ENCODE data around the gene PLET1. TPM values are rescaled to one million over a fixed set of nuclear protein-coding genes. Genes with fewer than 3 reads are reported as not detected.

The PLET1 gene
- total RNA-seq, 1 donor from 2014 or later, result not detected

DNA sequence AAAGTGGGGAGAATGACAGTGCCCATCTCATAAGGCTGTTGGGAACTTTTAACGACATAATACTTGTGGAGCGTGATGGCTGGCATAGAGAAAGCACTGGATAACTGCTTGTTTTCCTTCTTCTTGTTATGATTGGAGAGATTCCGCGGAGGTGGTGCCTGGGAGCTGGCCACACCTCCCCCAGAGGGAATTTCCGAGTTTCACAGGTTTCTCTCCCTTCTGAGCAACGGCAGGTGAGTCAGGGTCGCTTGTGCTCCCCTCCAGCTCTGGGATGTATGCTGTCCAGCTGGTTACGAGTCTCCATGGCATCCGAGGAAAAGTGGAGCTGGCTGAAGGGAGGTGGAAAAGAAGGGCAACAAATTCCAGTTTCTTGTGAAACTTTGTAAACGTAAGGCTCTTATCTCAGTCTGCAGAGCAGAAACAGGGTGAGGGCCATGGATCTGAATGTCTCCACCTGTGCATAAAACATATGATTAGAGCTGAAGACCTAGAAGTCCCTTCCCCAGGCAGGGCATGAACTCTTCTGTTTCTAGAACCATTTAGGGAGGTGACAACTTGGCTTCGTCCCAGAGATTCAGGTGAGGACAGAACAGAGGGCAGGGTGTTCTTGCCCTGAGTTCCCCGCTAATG, 10.0 kb upstream of the PLET1 start:
- Mint-ChIP-seq H3K36me3 (ENCODE audit: unreplicated experiment) (no peaks in the 10 kb centered on the region), H3K4me1 (ENCODE audit: low read depth, unreplicated experiment) (no peaks in the 10 kb centered on the region), H3K27me3 (ENCODE audit: unreplicated experiment) (no peaks in the 10 kb centered on the region), H3K27ac (ENCODE audit: unreplicated experiment) (no peak overlapping the region), H3K9me3 (ENCODE audit: unreplicated experiment) (no peaks in the 10 kb centered on the region), H3K4me3 (ENCODE audit: unreplicated experiment) (no peak overlapping the region)
- DNase-seq, result no peak
- TF ChIP-seq, protein P1, sequence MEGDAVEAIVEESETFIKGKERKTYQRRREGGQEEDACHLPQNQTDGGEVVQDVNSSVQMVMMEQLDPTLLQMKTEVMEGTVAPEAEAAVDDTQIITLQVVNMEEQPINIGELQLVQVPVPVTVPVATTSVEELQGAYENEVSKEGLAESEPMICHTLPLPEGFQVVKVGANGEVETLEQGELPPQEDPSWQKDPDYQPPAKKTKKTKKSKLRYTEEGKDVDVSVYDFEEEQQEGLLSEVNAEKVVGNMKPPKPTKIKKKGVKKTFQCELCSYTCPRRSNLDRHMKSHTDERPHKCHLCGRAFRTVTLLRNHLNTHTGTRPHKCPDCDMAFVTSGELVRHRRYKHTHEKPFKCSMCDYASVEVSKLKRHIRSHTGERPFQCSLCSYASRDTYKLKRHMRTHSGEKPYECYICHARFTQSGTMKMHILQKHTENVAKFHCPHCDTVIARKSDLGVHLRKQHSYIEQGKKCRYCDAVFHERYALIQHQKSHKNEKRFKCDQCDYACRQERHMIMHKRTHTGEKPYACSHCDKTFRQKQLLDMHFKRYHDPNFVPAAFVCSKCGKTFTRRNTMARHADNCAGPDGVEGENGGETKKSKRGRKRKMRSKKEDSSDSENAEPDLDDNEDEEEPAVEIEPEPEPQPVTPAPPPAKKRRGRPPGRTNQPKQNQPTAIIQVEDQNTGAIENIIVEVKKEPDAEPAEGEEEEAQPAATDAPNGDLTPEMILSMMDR (IDR thresholded peaks at IDR 0.05; ENCODE audit: partially characterized antibody, unreplicated experiment), result no peak

DNA sequence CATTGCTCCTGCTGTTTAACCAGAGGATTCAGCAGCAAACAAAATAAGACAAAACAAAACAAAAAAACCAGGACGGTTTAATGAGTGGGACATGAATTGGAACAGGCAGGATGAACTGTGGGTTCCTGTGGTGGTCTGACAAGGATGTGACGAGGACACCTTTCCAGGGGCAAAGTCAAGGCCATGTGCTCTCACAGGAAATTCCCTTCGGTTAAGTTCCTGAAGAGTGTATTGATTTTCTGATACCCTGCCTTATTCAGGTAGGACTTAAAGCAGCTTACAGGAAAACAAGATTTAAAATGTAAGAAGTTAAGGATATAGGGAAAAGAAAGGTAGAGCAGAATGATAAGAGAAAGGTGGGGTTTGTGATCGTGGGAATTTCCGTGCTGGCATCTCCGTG, 8.5 kb upstream of the PLET1 start:
- Mint-ChIP-seq H3K27ac (ENCODE audit: unreplicated experiment) (no peak overlapping the region), H3K4me3 (ENCODE audit: unreplicated experiment) (no peak overlapping the region), H3K36me3 (ENCODE audit: unreplicated experiment) (no peaks in the 10 kb centered on the region), H3K9me3 (ENCODE audit: unreplicated experiment) (no peaks in the 10 kb centered on the region), H3K27me3 (ENCODE audit: unreplicated experiment) (no peaks in the 10 kb centered on the region), H3K4me1 (ENCODE audit: low read depth, unreplicated experiment) (no peaks in the 10 kb centered on the region)
- TF ChIP-seq, protein P1 (IDR thresholded peaks at IDR 0.05; ENCODE audit: partially characterized antibody, unreplicated experiment), result no peak
- DNase-seq, result no peak

DNA sequence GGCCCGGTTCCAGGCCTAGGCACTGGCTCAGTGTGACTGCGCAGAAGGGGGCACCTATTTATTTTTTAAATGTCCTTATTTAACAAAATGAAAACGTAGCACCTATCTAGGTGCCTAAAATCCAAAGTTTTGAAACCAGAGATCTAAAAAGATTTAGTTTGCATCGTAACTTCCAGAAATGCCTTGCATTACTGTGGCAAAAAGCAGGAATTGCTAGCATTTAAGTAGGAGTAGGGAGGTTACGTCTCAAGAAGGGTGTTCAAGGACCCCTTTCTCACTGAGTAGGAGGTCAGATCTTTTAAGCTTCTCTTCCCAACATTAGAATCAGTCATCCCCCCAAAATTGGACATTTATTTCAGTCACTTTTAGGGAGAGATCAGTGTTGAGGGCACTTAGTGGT, 7.7 kb upstream of the PLET1 start:
- no peaks in the 10 kb centered on the region for H3K4me1 Mint-ChIP-seq (ENCODE audit: low read depth, unreplicated experiment)
- no peak overlapping the region for H3K4me3 Mint-ChIP-seq (ENCODE audit: unreplicated experiment)
- TF ChIP-seq, protein P1 (IDR thresholded peaks at IDR 0.05; ENCODE audit: partially characterized antibody, unreplicated experiment), result no peak
- no peaks in the 10 kb centered on the region for H3K9me3 Mint-ChIP-seq (ENCODE audit: unreplicated experiment)
- DNase-seq, result no peak
- H3K27me3 Mint-ChIP-seq (ENCODE audit: unreplicated experiment), result no peaks in the 10 kb centered on the region
- H3K27ac Mint-ChIP-seq (ENCODE audit: unreplicated experiment), result no peak overlapping the region
- no peaks in the 10 kb centered on the region for H3K36me3 Mint-ChIP-seq (ENCODE audit: unreplicated experiment)

DNA sequence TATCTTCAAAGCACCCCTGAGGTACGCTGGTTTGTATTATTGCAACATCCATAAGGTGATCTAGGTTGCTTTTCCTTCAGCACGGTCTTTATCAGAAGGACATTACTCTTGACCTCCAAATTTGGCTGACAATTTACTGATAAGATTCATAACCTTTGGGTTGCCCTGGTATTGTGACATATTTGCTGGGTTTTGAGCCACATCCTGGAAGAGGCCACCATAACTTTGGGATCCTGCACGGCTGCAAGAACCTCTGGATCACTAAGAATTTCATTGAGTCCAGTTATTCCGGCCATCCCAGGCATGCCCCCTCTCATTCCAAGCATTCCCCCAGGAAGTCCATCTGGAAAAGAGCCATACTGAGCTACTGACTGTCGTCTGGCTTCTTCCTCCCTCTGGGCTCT, 6.5 kb upstream of the PLET1 start:
- no peak overlapping the region for H3K4me3 Mint-ChIP-seq (ENCODE audit: unreplicated experiment)
- no peak for DNase-seq
- no peaks in the 10 kb centered on the region for H3K4me1 Mint-ChIP-seq (ENCODE audit: low read depth, unreplicated experiment)
- TF ChIP-seq, protein P1 (IDR thresholded peaks at IDR 0.05; ENCODE audit: partially characterized antibody, unreplicated experiment), result no peak
- no peaks in the 10 kb centered on the region for H3K9me3 Mint-ChIP-seq (ENCODE audit: unreplicated experiment)
- no peaks in the 10 kb centered on the region for H3K27me3 Mint-ChIP-seq (ENCODE audit: unreplicated experiment)
- no peak overlapping the region for H3K27ac Mint-ChIP-seq (ENCODE audit: unreplicated experiment)
- H3K36me3 Mint-ChIP-seq (ENCODE audit: unreplicated experiment), result no peaks in the 10 kb centered on the region

DNA sequence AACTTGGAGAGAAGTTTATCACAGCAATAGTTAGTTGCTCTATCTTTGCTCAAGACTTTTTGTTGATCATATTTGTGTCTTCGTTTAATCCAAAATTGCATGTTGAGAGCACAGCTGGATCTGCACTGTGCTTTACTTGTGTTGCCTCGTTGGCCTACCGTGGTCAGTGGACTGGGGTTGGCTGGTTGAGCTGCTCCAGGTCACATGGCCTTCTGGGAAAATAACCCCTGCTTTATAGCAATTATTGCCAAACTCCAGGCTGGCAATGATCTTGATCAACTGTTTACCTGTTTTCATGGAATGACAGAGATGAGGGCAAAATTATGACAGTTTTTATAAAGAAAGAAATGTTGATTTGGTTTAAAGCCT, 5.7 kb upstream of the PLET1 start:
- Mint-ChIP-seq H3K4me1 (ENCODE audit: low read depth, unreplicated experiment) (no peaks in the 10 kb centered on the region), H3K27me3 (ENCODE audit: unreplicated experiment) (no peaks in the 10 kb centered on the region), H3K4me3 (ENCODE audit: unreplicated experiment) (no peak overlapping the region), H3K27ac (ENCODE audit: unreplicated experiment) (no peak overlapping the region), H3K9me3 (ENCODE audit: unreplicated experiment) (no peaks in the 10 kb centered on the region), H3K36me3 (ENCODE audit: unreplicated experiment) (no peaks in the 10 kb centered on the region)
- TF ChIP-seq, protein P1 (IDR thresholded peaks at IDR 0.05; ENCODE audit: partially characterized antibody, unreplicated experiment), result no peak
- DNase-seq, result no peak

All from glutamatergic neuron (in vitro differentiated cells).